Muscle of back (tissue), 13 donors: Measurements from ENCODE around the gene EXOC1L. TPM values are rescaled to one million over a fixed set of nuclear protein-coding genes. Genes with fewer than 3 reads are reported as not detected.

Experiments used
- DNase-seq, 3 donors: peaks; one replicate each; pipeline versions ENCODE4 v3.0.0 to v3.0.0-alpha.2; 2013
- long read RNA-seq, 9 donors: transcript quantifications; one replicate each; lab custom pipeline, GENCODE V29; 2026
- polyA plus RNA-seq, 10 donors: library from polyadenylated mRNA; unstranded; fragments of 120-200 nt; gene quantifications; one replicate each; pipeline ENCODE4 v1.2.1, GENCODE V29; 2013; ENCODE audit not compliant: insufficient read length in 10 of 10

EXOC1L gene
- not detected for polyA plus RNA-seq
- long read RNA-seq, donor 1, result 0 reads
- long read RNA-seq, donor 2, result 0 reads
- long read RNA-seq, donor 3, result 0 reads
- long read RNA-seq, donor 4, result 0 reads
- long read RNA-seq, donor 5, result 0 reads
- long read RNA-seq, donor 6, result 0 reads
- long read RNA-seq, donor 7, result 0 reads
- long read RNA-seq, donor 8, result 0 reads
- long read RNA-seq, donor 9, result 0 reads

GRCh38 chr4:55819634-55820033 lies at the start of gene EXOC1L:
TSS of gene EXOC1L (plus strand) at chr4:55819790. CDS start at chr4:55820027, 237 bp downstream.
- DNase-seq, result peak in 2 of 3 donors; percentile 30 to 40

GRCh38 chr4:55770662-55771061 lies 48.9 kb upstream of the EXOC1L start:
- DNase-seq, result no peak

- no peak for DNase-seq
Measured at GRCh38 chr4:55781341-55781740, 38.2 kb upstream of the EXOC1L start.

GRCh38 chr4:55781812-55782211 lies 37.8 kb upstream of the EXOC1L start:
- DNase-seq, result peak in 1 of 3 donors; percentile 20

- no peak for DNase-seq
Measured at GRCh38 chr4:55783584-55783983, 36.0 kb upstream of the EXOC1L start.

GRCh38 chr4:55784747-55785146 lies 34.8 kb upstream of the EXOC1L start:
- DNase-seq, result no peak

GRCh38 chr4:55791666-55792065 lies 27.9 kb upstream of the EXOC1L start:
- DNase-seq, result no peak

GRCh38 chr4:55793479-55793878 lies 26.1 kb upstream of the EXOC1L start:
- DNase-seq, result no peak

GRCh38 chr4:55794053-55794452 lies 25.5 kb upstream of the EXOC1L start:
- DNase-seq, result no peak

- DNase-seq, result no peak
Measured at GRCh38 chr4:55795341-55795740, 24.2 kb upstream of the EXOC1L start.

- peak; percentile 14 to 41 (median 15) for DNase-seq
Measured at GRCh38 chr4:55801498-55801897, 18.1 kb upstream of the EXOC1L start.

GRCh38 chr4:55807556-55807955 lies 12.0 kb upstream of the EXOC1L start:
- no peak for DNase-seq

- DNase-seq, result no peak
Measured at GRCh38 chr4:55808186-55808585, 11.4 kb upstream of the EXOC1L start.

- DNase-seq, result no peak
Measured at GRCh38 chr4:55808632-55809031, 11.0 kb upstream of the EXOC1L start.

GRCh38 chr4:55817691-55818090 lies 1.9 kb upstream of the EXOC1L start:
- no peak for DNase-seq

GRCh38 chr4:55820279-55820678 lies 689 bp downstream of the EXOC1L start:
- DNase-seq, result no peak

GRCh38 chr4:55822329-55822728 lies 2.7 kb downstream of the EXOC1L start:
- no peak for DNase-seq

GRCh38 chr4:55824865-55825264 lies 5.3 kb downstream of the EXOC1L start:
- DNase-seq, result no peak

GRCh38 chr4:55826986-55827385 lies 7.4 kb downstream of the EXOC1L start:
- DNase-seq, result no peak

- DNase-seq, result no peak
Measured at GRCh38 chr4:55827582-55827981, 8.0 kb downstream of the EXOC1L start.

- DNase-seq, result no peak
Measured at GRCh38 chr4:55830048-55830447, 10.5 kb downstream of the EXOC1L start.

- DNase-seq, result no peak
Measured at GRCh38 chr4:55830716-55831115, 11.1 kb downstream of the EXOC1L start.

- no peak for DNase-seq
Measured at GRCh38 chr4:55834086-55834795, 14.7 kb downstream of the EXOC1L start.

GRCh38 chr4:55837903-55838302 lies 18.3 kb downstream of the EXOC1L start:
- no peak for DNase-seq
